A549 (cell line): ENCODE results near the gene ZSWIM1. TPM values are rescaled to one million over a fixed set of nuclear protein-coding genes. Genes with fewer than 3 reads are reported as not detected.

Experiments used
- ATAC-seq, 2 experiments: fragments of 200-7000 bp in 1 of 2; fragments of >200 bp in 1 of 2; cut with Nextera tagmentation in 1 of 2; cut with Tn5 transposase in 1 of 2; 3 replicates each; pipeline versions ENCODE4 v1.8.0 to v1.9.1; 2018 to 2020; ENCODE audit warnings: mild to moderate bottlenecking in 1 of 2, moderate library complexity in 1 of 2
- CTCF ChIA-PET: fragments of 300-600 bp; sonication (Branson Sonifier 250); formaldehyde crosslinking; extraction: SDS; loops from one replicate; lab custom pipeline; 2021; ENCODE audit warnings: antibody characterized with exemption, inconsistent platforms; lab: Yijun Ruan, JAX
- POLR2A ChIA-PET: fragments of 350-600 bp; formaldehyde crosslinking; extraction: SDS; loops from one replicate; lab custom pipeline; 2021; ENCODE audit warnings: antibody characterized with exemption, inconsistent platforms; lab: Yijun Ruan, JAX
- DNase-seq, 2 experiments: peaks; one replicate each; pipeline versions ENCODE4 v3.0.0 to v3.0.0-alpha.2; 2011 to 2016; ENCODE audit warnings: low read depth in 1 of 2, low spot score in 1 of 2
- FAIRE-seq: peaks from 2 replicates; lab custom pipeline; 2011; peaks lifted over from hg19 to GRCh38; lab: Jason Lieb, UNC
- H3K27ac ChIP-seq, 2 experiments: fragments of >200 bp; sonication (Bioruptor Twin); formaldehyde crosslinking; 3 replicates each; pipeline ENCODE4 v1.5.1; 2016 to 2017
- H3K4me1 ChIP-seq: fragments of >200 bp; sonication (Bioruptor Twin); formaldehyde crosslinking; 3 replicates; pipeline ENCODE4 v1.6.1; 2016
- H3K4me2 ChIP-seq: fragments of >200 bp; sonication (Bioruptor Twin); formaldehyde crosslinking; 3 replicates; pipeline ENCODE4 v1.6.1; 2016
- H3K4me3 ChIP-seq: fragments of >200 bp; sonication (Bioruptor Twin); formaldehyde crosslinking; 3 replicates; pipeline ENCODE4 v1.5.1; 2016
- H3K9me3 ChIP-seq: fragments of >200 bp; sonication (Bioruptor Twin); formaldehyde crosslinking; 3 replicates; pipeline ENCODE4 v1.6.1; 2016
- CBX8 ChIP-seq: fragments of 200-600 bp; sonication (generic); IDR thresholded peaks from 2 replicates; pipeline ENCODE4 v1.6.1; 2016
- CEBPB ChIP-seq, 2 experiments: fragments of >200 bp in 1 of 2; sonication (Bioruptor Twin) in 1 of 2; formaldehyde crosslinking in 1 of 2; IDR thresholded peaks; 2 replicates each; pipeline ENCODE4 v1.6.1; 2012 to 2016
- FOSB ChIP-seq: fragments of 250-450 bp; sonication (Bioruptor Pico); IDR thresholded peaks from 2 replicates; pipeline ENCODE4 v1.5.0; 2020; ENCODE audit warnings: mild to moderate bottlenecking, moderate library complexity
- HDAC2 ChIP-seq: fragments of 200-600 bp; sonication (generic); IDR thresholded peaks from 2 replicates; pipeline ENCODE4 v1.6.1; 2016
- HES2 ChIP-seq: fragments of >200 bp; sonication (Bioruptor Twin); formaldehyde crosslinking; IDR thresholded peaks from 2 replicates; pipeline ENCODE4 v1.6.1; 2016
- HEYL ChIP-seq: fragments of 250-450 bp; sonication (Bioruptor Pico); IDR thresholded peaks from 2 replicates; pipeline ENCODE4 v1.8.0; 2021; ENCODE audit warnings: mild to moderate bottlenecking, moderate library complexity
- JUNB ChIP-seq: fragments of >200 bp; sonication (Bioruptor Twin); formaldehyde crosslinking; IDR thresholded peaks from 2 replicates; pipeline ENCODE4 v1.6.1; 2016
- KDM1A ChIP-seq: fragments of 200-600 bp; sonication (generic); IDR thresholded peaks from 2 replicates; pipeline ENCODE4 v1.6.1; 2016; ENCODE audit warnings: low read depth, mild to moderate bottlenecking
- NPAS2 ChIP-seq: fragments of 250-450 bp; sonication (Bioruptor Pico); IDR thresholded peaks from 2 replicates; pipeline ENCODE4 v1.8.0; 2022; ENCODE audit warnings: mild to moderate bottlenecking, moderate library complexity, borderline replicate concordance
- POLR2A ChIP-seq: IDR thresholded peaks from 2 replicates; pipeline ENCODE4 v1.6.1; 2012; ENCODE audit warnings: mild to moderate bottlenecking, low read length
- REST ChIP-seq: fragments of 200-600 bp; sonication (generic); IDR thresholded peaks from 2 replicates; pipeline ENCODE4 v1.6.1; 2016; ENCODE audit warnings: antibody characterized with exemption, mild to moderate bottlenecking, moderate library complexity
- RFX5 ChIP-seq: fragments of 450-650 bp; IDR thresholded peaks from 2 replicates; pipeline ENCODE4 v1.7.1; 2014; ENCODE audit warnings: antibody characterized with exemption, mild to moderate bottlenecking, moderate library complexity
- SREBF2 ChIP-seq: fragments of 450-650 bp; IDR thresholded peaks from 2 replicates; pipeline ENCODE4 v1.6.1; 2014; ENCODE audit warnings: mild to moderate bottlenecking, moderate library complexity
- TFCP2L1 ChIP-seq: fragments of 250-450 bp; sonication (Bioruptor Pico); IDR thresholded peaks from 2 replicates; pipeline ENCODE4 v1.5.0; 2021; ENCODE audit warnings: mild to moderate bottlenecking
- ZC3H11A ChIP-seq: fragments of 450-650 bp; IDR thresholded peaks from 2 replicates; pipeline ENCODE4 v1.6.1; 2014; ENCODE audit warnings: antibody characterized with exemption, mild to moderate bottlenecking
- ZNF302 ChIP-seq: fragments of 250-450 bp; sonication (Bioruptor Pico); IDR thresholded peaks from 2 replicates; pipeline ENCODE4 v1.9.0; 2021; ENCODE audit warnings: inconsistent platforms, mild to moderate bottlenecking, moderate library complexity
- ZSCAN20 ChIP-seq: fragments of 250-450 bp; sonication (Bioruptor Pico); IDR thresholded peaks from 2 replicates; pipeline ENCODE4 v1.8.0; 2022; ENCODE audit warnings: mild to moderate bottlenecking, moderate library complexity
- WGBS: methylation state at CpG from one replicate; pipeline ENCODE4 v1.1.6; 2017; ENCODE audit errors: missing lambda C conversion rate; 5-methylcytosine and 5-hydroxymethylcytosine counted together
- polyA plus RNA-seq, 4 experiments: library from polyadenylated mRNA; depleted of rRNA in 3 of 4; stranded (reverse); fragments of >200 nt; fragmentation: RNase III in 1 of 4; extraction: RNeasy Plus Mini Kit Qiagen cat#74134 plus additional on column Dnase treatment in 1 of 4; gene quantifications; 2 replicates in 3 of 4; 3 replicates in 1 of 4; pipeline ENCODE4 v1.2.3, GENCODE V29; 2011 to 2017
- TF ChIP-seq, protein P1 (sequence below): IDR thresholded peaks from 2 replicates; pipeline ENCODE4 v1.6.1; 2012
- TF ChIP-seq, protein P2 (sequence below): fragments of >200 bp; sonication (Bioruptor Twin); formaldehyde crosslinking; IDR thresholded peaks from 3 replicates; pipeline ENCODE4 v1.6.1; 2016

ZSWIM1 gene
- polyA plus RNA-seq, 2 of the 4 experiments (the other 2 are of a cell fraction), result 4.7 to 6.6 TPM

- no peak for TF ChIP-seq REST
- no peak for TF ChIP-seq KDM1A
- no peak for TF ChIP-seq ZSCAN20 (CRISPR knock-in tag)
Measured at GRCh38 chr20:45893831-45894230, 12.8 kb downstream of the ZSWIM1 start (continued).

- WGBS, result 90% methylated on average over 8 of the region's 12 CpGs
- no peaks in the 10 kb centered on the region for H3K9me3 ChIP-seq
- no peak for FAIRE-seq
- TF ChIP-seq, protein P1, sequence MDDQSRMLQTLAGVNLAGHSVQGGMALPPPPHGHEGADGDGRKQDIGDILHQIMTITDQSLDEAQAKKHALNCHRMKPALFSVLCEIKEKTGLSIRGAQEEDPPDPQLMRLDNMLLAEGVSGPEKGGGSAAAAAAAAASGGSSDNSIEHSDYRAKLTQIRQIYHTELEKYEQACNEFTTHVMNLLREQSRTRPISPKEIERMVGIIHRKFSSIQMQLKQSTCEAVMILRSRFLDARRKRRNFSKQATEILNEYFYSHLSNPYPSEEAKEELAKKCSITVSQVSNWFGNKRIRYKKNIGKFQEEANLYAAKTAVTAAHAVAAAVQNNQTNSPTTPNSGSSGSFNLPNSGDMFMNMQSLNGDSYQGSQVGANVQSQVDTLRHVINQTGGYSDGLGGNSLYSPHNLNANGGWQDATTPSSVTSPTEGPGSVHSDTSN, result no peak
- TF ChIP-seq ZNF302 (CRISPR knock-in tag) (no peak), POLR2A (no peak), NPAS2 (CRISPR knock-in tag) (no peak), HDAC2 (no peak), SREBF2 (no peak), CEBPB (IDR thresholded peaks at IDR 0.05) (no peak), ZC3H11A (no peak), JUNB (no peak), FOSB (CRISPR knock-in tag) (no peak), REST (no peak), HES2 (no peak), HEYL (CRISPR knock-in tag) (no peak), RFX5 (no peak), CBX8 (no peak), TFCP2L1 (CRISPR knock-in tag) (no peak)
- TF ChIP-seq, protein P2, sequence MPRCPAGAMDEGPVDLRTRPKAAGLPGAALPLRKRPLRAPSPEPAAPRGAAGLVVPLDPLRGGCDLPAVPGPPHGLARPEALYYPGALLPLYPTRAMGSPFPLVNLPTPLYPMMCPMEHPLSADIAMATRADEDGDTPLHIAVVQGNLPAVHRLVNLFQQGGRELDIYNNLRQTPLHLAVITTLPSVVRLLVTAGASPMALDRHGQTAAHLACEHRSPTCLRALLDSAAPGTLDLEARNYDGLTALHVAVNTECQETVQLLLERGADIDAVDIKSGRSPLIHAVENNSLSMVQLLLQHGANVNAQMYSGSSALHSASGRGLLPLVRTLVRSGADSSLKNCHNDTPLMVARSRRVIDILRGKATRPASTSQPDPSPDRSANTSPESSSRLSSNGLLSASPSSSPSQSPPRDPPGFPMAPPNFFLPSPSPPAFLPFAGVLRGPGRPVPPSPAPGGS, result no peak
- TF ChIP-seq, all 56 proteins: peak for 0
- no peak overlapping the region for H3K4me3 ChIP-seq
- ChIA-PET CTCF (interaction anchor here (0.7 to 1.1 kb wide), 3 partner anchors 13 to 96 kb away, joined by 3 to 4 read pairs (median 3); no protein-coding TSS in a partner anchor), POLR2A (interaction anchor here (1.3 kb wide), 1 partner anchor 10 kb away, joined by 3 read pairs; no protein-coding TSS in a partner anchor)
- peaks cover 14% of the 10 kb centered on the region for H3K4me1 ChIP-seq
- no peak for DNase-seq
- ATAC-seq, result no peak
- H3K27ac ChIP-seq, result no peak overlapping the region
- H3K4me2 ChIP-seq, result no peak overlapping the region
Measured at GRCh38 chr20:45894797-45895196, 13.8 kb downstream of the ZSWIM1 start.
